T-helper 1 cell treated with Interleukin-12 subunit alpha and Interleukin-12 subunit beta and Interleukin-4 antibody, amounts not matched to agents 30 μg/mL and 1 μg/mL, for 36 hours (primary cell): Measurements from ENCODE around the gene ANKRD6.

Experiments
- H3K27ac Mint-ChIP-seq: one replicate; pipeline ENCODE4 v1.8.0; 2021; ENCODE audit warnings: mild to moderate bottlenecking, mixed read lengths
- H3K27me3 Mint-ChIP-seq: one replicate; pipeline ENCODE4 v1.8.0; 2021; ENCODE audit warnings: low read depth, mixed read lengths
- H3K36me3 Mint-ChIP-seq: one replicate; pipeline ENCODE4 v1.8.0; 2021; ENCODE audit warnings: low read depth, mixed read lengths
- H3K4me1 Mint-ChIP-seq: one replicate; pipeline ENCODE4 v1.8.0; 2021; ENCODE audit warnings: low read depth, mixed read lengths
- H3K4me3 Mint-ChIP-seq: one replicate; pipeline ENCODE4 v1.8.0; 2021; ENCODE audit warnings: mild to moderate bottlenecking, moderate library complexity, mixed read lengths
- H3K9me3 Mint-ChIP-seq: one replicate; pipeline ENCODE4 v1.8.0; 2021; ENCODE audit warnings: mixed read lengths

Gene ANKRD6

DNA sequence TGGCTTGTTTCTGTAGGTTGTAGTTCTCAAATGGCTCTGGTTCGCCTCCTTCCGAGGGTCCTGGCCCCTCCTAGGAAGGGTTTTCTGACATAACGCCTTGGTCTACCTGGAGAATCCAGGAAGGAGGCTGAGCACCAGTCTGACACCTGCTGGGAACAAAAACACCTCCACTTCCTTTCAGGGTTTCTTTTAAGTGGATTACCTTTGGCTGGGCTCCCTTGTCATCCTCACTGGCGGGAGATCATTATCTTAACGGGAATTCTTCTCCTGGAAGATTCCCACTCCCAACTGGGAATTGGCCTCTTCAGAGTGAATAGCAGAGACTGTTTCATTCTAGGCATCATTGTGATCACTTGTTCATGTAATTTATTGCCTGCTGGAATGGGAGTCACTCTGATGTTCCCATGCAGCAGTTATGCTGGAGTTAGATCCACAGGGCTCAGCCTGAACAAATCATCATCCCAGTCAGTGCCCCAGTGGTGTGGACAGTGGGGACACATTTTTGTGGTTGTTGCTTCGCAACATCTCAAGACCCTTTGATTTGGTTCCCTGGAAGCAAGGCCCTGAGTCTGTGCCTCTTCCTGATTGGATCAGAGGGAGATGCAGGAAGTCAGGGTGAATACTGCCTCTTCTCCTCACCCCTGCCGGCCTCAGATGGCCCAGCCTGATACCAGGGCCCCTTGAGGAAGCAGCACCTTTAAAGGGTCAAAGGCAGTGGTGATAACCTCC, 156.5 kb downstream of the ANKRD6 start:
- Mint-ChIP-seq H3K27ac (no peak overlapping the region), H3K4me1 (no peaks in the 10 kb centered on the region), H3K9me3 (no peaks in the 10 kb centered on the region), H3K36me3 (peaks cover 1% of the 10 kb centered on the region), H3K4me3 (no peak overlapping the region), H3K27me3 (peaks cover 7% of the 10 kb centered on the region)

DNA sequence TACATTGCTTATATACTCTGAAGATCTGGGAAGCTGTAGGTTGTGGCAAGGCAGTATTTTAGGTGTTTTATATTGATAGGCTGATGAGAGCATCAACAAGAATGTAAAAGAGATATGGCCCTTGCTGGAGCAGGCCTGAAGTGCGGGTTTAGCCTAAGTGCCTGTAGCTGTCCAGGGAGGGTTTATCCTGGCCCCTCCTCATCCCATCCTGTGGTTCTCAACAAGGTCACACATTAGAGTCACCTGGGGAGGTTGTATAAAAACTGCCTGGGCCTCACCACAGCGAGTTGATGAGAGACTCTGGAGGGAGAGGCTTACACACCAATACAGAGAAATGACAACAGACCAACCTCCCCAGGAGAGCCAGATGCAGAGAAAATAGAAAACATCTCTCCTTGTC, 157.2 kb downstream of the ANKRD6 start:
- peaks cover 7% of the 10 kb centered on the region for H3K27me3 Mint-ChIP-seq
- H3K27ac Mint-ChIP-seq: no peak overlapping the region
- H3K36me3 Mint-ChIP-seq: peaks cover 5% of the 10 kb centered on the region
- no peaks in the 10 kb centered on the region for H3K4me1 Mint-ChIP-seq
- H3K4me3 Mint-ChIP-seq: no peak overlapping the region
- H3K9me3 Mint-ChIP-seq: no peaks in the 10 kb centered on the region

DNA sequence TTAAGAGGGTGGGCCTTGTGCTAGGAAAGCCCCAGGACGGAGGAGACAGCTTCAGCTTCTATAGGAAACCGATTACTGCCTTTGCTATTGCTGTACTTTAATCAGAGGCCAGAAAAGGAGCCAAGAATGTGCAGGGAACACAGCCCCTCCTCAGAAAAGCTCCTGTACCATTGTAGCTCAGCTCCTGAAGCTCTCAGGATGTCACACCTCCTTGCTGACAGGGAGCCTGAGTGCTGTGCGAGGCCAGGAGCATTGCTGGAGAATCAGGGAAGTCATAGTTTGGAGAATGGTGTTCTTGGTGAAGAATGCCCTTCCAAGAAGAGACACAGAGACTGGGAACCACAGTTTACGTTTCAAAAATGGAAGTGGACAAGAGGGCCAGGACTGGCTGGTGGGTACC, 158.8 kb downstream of the ANKRD6 start:
- Mint-ChIP-seq H3K4me3 (no peak overlapping the region), H3K27me3 (peaks cover 7% of the 10 kb centered on the region), H3K27ac (no peak overlapping the region), H3K4me1 (peaks cover 15% of the 10 kb centered on the region), H3K9me3 (peaks cover 15% of the 10 kb centered on the region), H3K36me3 (peaks cover 14% of the 10 kb centered on the region)

DNA sequence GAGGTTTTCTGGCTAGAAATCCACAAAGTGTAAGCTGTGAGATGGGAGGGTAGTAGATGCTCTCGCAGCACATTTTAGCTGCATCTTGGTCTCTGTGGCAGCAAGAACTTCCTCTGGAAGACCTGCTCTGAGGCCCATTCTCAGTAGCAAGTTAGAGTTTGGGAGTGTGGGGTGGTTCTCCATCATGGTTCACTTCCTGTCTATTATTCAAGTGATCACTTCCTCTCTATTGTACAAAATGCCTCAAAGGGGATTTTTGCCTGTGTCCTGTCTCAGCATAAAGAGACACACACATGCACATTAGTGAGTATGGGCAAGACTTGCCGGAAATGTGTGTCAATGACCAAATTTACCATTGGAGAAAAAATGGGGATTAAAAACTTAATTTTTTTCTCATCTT, 163.1 kb downstream of the ANKRD6 start:
- peak overlapping the region; percentile 67 for H3K4me3 Mint-ChIP-seq
- H3K27me3 Mint-ChIP-seq: no peaks in the 10 kb centered on the region
- H3K36me3 Mint-ChIP-seq: peaks cover 23% of the 10 kb centered on the region
- H3K4me1 Mint-ChIP-seq: peaks cover 37% of the 10 kb centered on the region
- H3K27ac Mint-ChIP-seq: peak overlapping the region; percentile 97
- H3K9me3 Mint-ChIP-seq: peaks cover 21% of the 10 kb centered on the region

DNA sequence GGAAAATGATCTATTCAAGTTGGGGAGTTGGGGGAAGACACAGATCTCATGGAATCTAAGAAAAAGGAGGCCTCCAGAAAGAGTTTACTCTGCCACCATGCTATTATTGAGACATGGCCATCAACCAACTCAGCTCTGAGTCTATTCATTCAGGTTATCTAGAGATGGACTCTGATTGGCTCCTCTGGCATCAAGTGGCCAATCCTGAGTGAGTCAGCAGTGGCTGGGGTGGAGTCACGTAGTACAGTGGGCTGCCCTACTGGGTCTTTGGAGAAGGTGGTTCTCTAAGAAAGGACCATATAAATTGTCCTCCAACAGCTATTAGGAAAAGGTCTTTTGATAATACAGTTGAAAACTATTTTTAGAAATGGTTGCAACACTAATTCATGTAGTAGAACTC, 163.5 kb downstream of the ANKRD6 start:
- Mint-ChIP-seq H3K36me3 (peaks cover 23% of the 10 kb centered on the region), H3K4me3 (peak overlapping the region; percentile 67)

DNA sequence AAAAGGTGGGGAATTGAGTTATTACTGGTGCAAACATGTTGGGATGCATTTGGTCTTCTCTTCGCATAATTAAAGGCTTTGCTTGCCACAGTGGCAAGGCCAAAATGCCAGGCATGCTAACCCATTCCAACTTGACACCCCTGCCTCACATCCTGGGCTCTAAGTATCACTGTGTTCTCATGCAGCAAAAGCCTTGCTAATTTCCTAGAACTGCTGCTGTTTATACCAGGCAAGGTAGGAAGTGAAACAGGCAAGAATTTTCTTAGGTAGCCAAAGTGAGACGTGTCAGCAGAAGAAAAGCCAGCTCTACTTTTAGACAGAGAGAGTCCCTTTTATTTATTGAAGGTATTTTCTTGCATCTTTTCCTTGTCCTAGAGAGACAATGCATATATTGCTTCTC, 164.4 kb downstream of the ANKRD6 start:
- Mint-ChIP-seq H3K36me3 (peaks cover 23% of the 10 kb centered on the region), H3K4me3 (no peak overlapping the region), H3K4me1 (peaks cover 37% of the 10 kb centered on the region), H3K9me3 (peaks cover 21% of the 10 kb centered on the region), H3K27ac (peak overlapping the region; percentile 97), H3K27me3 (peaks cover 4% of the 10 kb centered on the region)

More for the DNA sequence above, 163.5 kb downstream of the ANKRD6 start:
- Mint-ChIP-seq H3K27me3 (peaks cover under 1% of the 10 kb centered on the region), H3K27ac (peak overlapping the region; percentile 97), H3K4me1 (peaks cover 37% of the 10 kb centered on the region), H3K9me3 (peaks cover 21% of the 10 kb centered on the region)

DNA sequence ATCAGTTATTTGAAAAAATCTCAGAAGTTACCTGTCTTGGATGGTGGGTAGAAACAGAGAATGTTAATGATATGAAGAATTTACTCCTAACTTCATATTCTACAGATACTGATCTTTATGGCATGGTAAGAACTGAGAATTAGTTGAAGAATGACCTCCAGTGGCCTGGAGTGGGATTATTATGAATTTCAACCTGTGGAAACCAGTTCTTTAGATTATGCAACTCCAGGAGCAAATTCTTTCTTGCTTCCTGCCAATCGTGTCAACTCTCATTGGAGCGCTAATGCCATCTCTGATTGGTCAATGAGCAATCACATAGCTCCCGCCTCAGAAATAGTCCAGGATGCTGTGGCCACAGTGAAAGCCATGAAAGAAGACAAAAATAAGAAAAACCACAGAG, 165.0 kb downstream of the ANKRD6 start:
- peaks cover 4% of the 10 kb centered on the region for H3K27me3 Mint-ChIP-seq
- H3K36me3 Mint-ChIP-seq: peaks cover 23% of the 10 kb centered on the region
- peak overlapping the region; percentile 77 for H3K4me3 Mint-ChIP-seq
- H3K9me3 Mint-ChIP-seq: peaks cover 21% of the 10 kb centered on the region
- H3K27ac Mint-ChIP-seq: peak overlapping the region; percentile 97
- peaks cover 37% of the 10 kb centered on the region for H3K4me1 Mint-ChIP-seq

DNA sequence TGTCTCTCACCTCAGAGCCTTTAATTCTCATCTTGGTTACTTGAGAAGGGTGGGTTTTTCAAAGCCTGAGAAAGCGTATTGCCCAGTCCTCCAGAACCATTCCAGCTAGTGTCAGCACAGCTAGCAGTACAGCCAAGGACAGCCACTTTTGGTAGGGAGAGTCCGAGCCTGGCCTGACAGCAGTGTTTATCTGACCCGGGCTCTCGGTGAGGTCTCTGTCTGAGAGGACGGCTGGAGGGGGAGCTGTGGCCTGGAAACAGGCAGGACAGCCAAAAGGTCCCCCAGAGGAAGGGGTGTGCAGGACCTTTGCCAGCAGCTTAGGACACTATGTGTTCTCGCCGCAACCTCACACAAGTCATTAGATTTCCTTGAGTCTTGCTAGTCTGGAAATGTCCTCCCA, 166.8 kb downstream of the ANKRD6 start:
- H3K4me3 Mint-ChIP-seq: no peak overlapping the region
- H3K9me3 Mint-ChIP-seq: peaks cover 21% of the 10 kb centered on the region
- H3K27me3 Mint-ChIP-seq: peaks cover 4% of the 10 kb centered on the region
- H3K27ac Mint-ChIP-seq: no peak overlapping the region
- peaks cover 22% of the 10 kb centered on the region for H3K36me3 Mint-ChIP-seq
- H3K4me1 Mint-ChIP-seq: peaks cover 37% of the 10 kb centered on the region

DNA sequence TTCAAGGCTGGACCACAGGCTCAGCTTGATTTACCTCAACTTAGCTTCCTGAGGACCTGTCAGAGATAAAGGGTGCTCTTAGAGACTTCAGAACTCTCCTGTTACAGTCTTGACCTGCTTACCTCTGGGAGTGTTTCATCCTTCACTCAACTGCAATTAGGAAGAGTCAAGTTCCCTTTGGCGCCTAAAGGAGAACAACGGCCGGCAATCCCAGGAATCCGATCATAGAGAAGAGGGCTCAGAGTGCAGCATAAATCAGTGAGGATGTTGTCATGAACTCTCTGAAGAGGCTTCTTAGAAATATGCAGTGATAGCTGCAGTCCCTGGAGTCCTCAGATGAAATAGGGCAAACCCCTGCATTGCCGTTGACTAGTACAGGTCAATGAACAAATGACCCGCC, 169.2 kb downstream of the ANKRD6 start:
- H3K4me1 Mint-ChIP-seq: peaks cover 18% of the 10 kb centered on the region

DNA sequence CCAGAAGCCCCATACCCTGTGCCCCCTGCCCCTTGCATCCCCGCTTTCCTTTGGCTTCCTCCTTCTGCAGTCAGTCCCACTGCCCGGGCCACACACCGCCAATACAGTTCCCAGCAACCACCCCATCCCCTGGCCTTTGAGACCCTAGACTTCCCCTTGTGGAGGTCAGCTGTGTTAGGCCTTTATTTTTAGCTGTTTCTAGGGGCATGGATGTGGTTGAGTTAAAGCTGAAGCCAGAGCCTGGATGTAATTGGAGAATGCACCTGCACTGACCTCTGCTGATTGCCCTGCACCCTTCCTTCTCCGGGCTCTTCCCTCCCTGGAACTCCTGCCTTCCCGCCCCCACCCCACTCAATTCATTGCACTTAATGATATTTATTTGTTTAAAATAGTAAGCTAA, 171.7 kb downstream of the ANKRD6 start:
- H3K9me3 Mint-ChIP-seq: no peaks in the 10 kb centered on the region
- no peaks in the 10 kb centered on the region for H3K4me1 Mint-ChIP-seq
- no peak overlapping the region for H3K4me3 Mint-ChIP-seq
- H3K36me3 Mint-ChIP-seq: no peaks in the 10 kb centered on the region
- H3K27me3 Mint-ChIP-seq: peaks cover 4% of the 10 kb centered on the region
- H3K27ac Mint-ChIP-seq: no peak overlapping the region

More for the DNA sequence above, 169.2 kb downstream of the ANKRD6 start:
- H3K27ac Mint-ChIP-seq: no peak overlapping the region
- no peak overlapping the region for H3K4me3 Mint-ChIP-seq
- peaks cover 9% of the 10 kb centered on the region for H3K36me3 Mint-ChIP-seq
- H3K27me3 Mint-ChIP-seq: peaks cover 4% of the 10 kb centered on the region
- peaks cover 6% of the 10 kb centered on the region for H3K9me3 Mint-ChIP-seq

DNA sequence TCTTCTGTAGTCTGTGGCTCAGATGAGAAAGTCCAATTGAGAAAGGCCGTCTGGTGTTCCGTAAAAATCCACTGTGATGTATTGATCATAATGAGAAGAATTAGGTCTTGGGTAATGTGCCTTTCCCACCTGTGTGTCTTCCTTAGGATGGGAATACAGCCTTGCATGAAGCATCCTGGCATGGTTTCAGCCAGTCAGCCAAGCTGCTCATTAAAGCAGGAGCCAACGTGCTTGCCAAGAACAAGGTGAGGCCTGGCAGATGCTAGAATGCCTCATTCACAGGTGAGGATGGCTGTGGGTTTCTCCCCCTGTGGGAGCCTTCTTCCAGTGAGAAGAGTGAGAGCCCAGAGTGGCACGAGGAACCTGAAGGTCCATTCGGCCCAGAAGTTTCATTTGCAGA, 172.9 kb downstream of the ANKRD6 start:
- Mint-ChIP-seq H3K4me1 (peaks cover 4% of the 10 kb centered on the region), H3K27ac (no peak overlapping the region), H3K36me3 (no peaks in the 10 kb centered on the region), H3K27me3 (peaks cover 4% of the 10 kb centered on the region), H3K4me3 (no peak overlapping the region), H3K9me3 (no peaks in the 10 kb centered on the region)

DNA sequence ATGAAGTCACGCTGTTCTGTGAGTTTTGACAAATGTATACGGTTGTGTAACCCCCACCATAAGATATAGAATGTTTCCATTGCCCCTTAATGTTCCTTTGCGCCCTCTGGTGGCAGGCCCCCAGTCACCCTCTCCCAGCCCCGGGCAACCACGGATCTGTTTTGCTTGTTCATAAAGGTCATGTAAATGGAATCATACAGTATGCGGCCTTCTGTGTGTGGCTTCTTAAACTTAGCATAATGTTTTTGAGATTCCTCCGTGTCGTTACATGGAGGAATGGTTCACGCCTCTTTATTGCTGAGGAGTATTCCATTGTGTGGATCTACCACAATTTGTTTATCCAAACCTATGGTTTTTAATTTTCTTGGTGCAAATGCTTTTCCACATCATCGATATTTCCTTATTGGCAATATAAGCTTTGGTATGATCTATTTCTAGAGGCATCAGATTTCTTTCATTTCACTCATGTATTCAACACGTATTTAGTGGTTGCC, 177.2 kb downstream of the ANKRD6 start:
- Mint-ChIP-seq H3K9me3 (no peaks in the 10 kb centered on the region), H3K36me3 (no peaks in the 10 kb centered on the region), H3K27me3 (no peaks in the 10 kb centered on the region), H3K4me3 (no peak overlapping the region), H3K4me1 (peaks cover 11% of the 10 kb centered on the region), H3K27ac (no peak overlapping the region)

DNA sequence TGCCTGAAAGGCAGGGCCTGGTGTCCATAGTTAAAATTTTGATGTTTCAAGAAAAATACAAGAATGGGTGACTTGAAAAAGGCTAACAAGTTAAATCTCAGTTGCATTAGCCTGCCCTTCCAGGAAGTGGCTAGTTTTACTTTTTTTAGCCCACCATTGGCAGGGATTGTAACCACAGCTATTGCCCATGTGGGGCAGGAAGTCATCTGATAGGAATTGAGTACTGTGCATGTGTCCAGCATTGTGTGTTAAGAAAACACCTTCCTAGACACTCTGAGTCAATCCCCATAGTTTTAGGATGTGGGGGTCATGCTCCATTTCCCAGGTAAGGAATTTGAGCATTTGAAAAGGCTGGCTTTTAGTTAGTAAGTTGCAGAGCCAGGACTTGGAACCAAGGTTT, 178.7 kb downstream of the ANKRD6 start:
- no peak overlapping the region for H3K27ac Mint-ChIP-seq
- peaks cover 11% of the 10 kb centered on the region for H3K4me1 Mint-ChIP-seq
- H3K4me3 Mint-ChIP-seq: no peak overlapping the region
- H3K27me3 Mint-ChIP-seq: no peaks in the 10 kb centered on the region
- no peaks in the 10 kb centered on the region for H3K9me3 Mint-ChIP-seq
- H3K36me3 Mint-ChIP-seq: no peaks in the 10 kb centered on the region

DNA sequence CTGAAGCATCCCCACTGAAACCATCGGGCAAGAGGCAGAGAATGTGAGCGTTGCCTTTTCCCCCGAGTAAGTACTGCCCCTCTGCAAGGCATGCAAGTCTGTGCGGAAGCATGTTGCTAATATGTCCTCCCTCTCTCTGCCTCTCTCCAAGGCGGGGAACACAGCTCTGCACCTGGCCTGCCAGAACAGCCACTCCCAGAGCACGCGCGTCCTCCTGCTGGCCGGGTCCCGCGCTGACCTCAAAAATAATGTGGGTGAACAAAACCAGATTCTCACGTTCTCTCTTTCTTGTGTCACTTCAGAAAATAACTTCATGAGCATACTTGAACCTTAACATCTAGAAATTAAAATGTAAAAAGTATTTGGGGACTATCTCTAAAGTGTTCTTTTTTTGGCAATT, 179.2 kb downstream of the ANKRD6 start:
- no peaks in the 10 kb centered on the region for H3K36me3 Mint-ChIP-seq
- H3K27ac Mint-ChIP-seq: no peak overlapping the region
- no peak overlapping the region for H3K4me3 Mint-ChIP-seq
- H3K9me3 Mint-ChIP-seq: no peaks in the 10 kb centered on the region
- peaks cover 11% of the 10 kb centered on the region for H3K4me1 Mint-ChIP-seq
- no peaks in the 10 kb centered on the region for H3K27me3 Mint-ChIP-seq

DNA sequence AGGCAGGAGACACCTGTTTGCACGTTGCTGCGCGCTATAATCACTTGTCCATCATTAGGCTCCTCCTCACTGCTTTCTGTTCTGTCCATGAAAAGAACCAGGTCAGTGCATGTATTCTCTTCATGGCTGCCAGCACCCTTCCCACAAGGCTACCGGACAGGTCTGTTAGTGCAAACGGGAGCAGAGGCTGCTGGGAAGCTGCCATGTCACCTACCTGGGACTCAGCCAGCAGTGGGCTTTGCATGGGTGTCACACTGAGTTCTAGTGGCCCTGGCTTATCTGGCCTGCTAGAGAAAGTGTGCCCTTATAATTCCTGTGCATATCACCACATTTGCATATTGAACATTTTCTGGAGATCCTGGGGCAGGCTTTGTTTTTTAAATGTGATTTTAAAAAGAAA, 180.8 kb downstream of the ANKRD6 start:
- no peaks in the 10 kb centered on the region for H3K27me3 Mint-ChIP-seq
- no peaks in the 10 kb centered on the region for H3K9me3 Mint-ChIP-seq
- no peaks in the 10 kb centered on the region for H3K36me3 Mint-ChIP-seq
- H3K27ac Mint-ChIP-seq: no peak overlapping the region
- peaks cover 11% of the 10 kb centered on the region for H3K4me1 Mint-ChIP-seq
- no peak overlapping the region for H3K4me3 Mint-ChIP-seq
